PC-3 (cell line): ENCODE results near the gene PDSS2. TPM values are rescaled to one million over a fixed set of nuclear protein-coding genes. Genes with fewer than 3 reads are reported as not detected.

Experiments
- ATAC-seq: fragments of 200-7000 bp; cut with Tn5 transposase; 2 replicates; pipeline ENCODE4 v1.9.1; 2020; ENCODE audit warnings: mild to moderate bottlenecking, moderate library complexity
- BruUV-seq: library from RNA; stranded (reverse); fragments of 400-500 nt; replicated peaks from 2 replicates; lab custom pipeline; 2021; lab: Mats Ljungman, UMichigan
- CTCF ChIA-PET: fragments of 300-600 bp; sonication (Branson Sonifier 250); formaldehyde crosslinking; loops from one replicate; lab custom pipeline; 2022; ENCODE audit warnings: antibody characterized with exemption; lab: Charles Lee
- POLR2A ChIA-PET: fragments of 300-600 bp; sonication (Branson Sonifier 250); formaldehyde crosslinking; loops from one replicate; lab custom pipeline; 2022; ENCODE audit warnings: antibody characterized with exemption; ENCODE audit not compliant: unreplicated experiment; lab: Charles Lee
- DNase-seq: peaks from one replicate; pipeline ENCODE4 v3.0.0-alpha.2; 2015
- H2AFZ ChIP-seq: fragments of 300-600 bp; sonication (generic); 2 replicates; pipeline ENCODE4 v1.6.0; 2016; ENCODE audit warnings: antibody characterized with exemption, low read length
- H3F3A ChIP-seq: fragments of 300-600 bp; sonication (generic); one replicate; pipeline ENCODE4 v1.6.0; 2017; ENCODE audit warnings: antibody characterized with exemption, low read length, control low read depth, mild to moderate bottlenecking; ENCODE audit not compliant: unreplicated experiment
- H3K27ac ChIP-seq: fragments of 300-600 bp; sonication (generic); 2 replicates; pipeline ENCODE4 v1.5.1; 2016; ENCODE audit warnings: mild to moderate bottlenecking, low read length
- H3K27me3 ChIP-seq: fragments of 300-600 bp; sonication (generic); 2 replicates; pipeline ENCODE4 v1.6.1; 2016; ENCODE audit warnings: low read length, mixed read lengths
- H3K36me3 ChIP-seq: fragments of 300-600 bp; sonication (generic); 2 replicates; pipeline ENCODE4 v1.6.1; 2016; ENCODE audit warnings: low read depth, mixed run types, low read length, mixed read lengths
- H3K4me1 ChIP-seq: fragments of 300-600 bp; sonication (generic); 2 replicates; pipeline ENCODE4 v1.5.1; 2016; ENCODE audit warnings: low read length; ENCODE audit not compliant: insufficient read depth
- H3K4me2 ChIP-seq: fragments of 300-600 bp; sonication (generic); 2 replicates; pipeline ENCODE4 v1.6.0; 2016; ENCODE audit warnings: low read length
- H3K4me3 ChIP-seq: fragments of 300-600 bp; sonication (generic); 2 replicates; pipeline ENCODE4 v1.5.1; 2016; ENCODE audit warnings: mild to moderate bottlenecking, low read length, mixed read lengths
- H3K79me2 ChIP-seq: fragments of 300-600 bp; sonication (generic); 2 replicates; pipeline ENCODE4 v1.6.1; 2017; ENCODE audit warnings: low read length, mixed read lengths
- H3K9ac ChIP-seq: fragments of 300-600 bp; sonication (generic); 2 replicates; pipeline ENCODE4 v1.6.0; 2016; ENCODE audit warnings: mild to moderate bottlenecking, low read length
- H3K9me2 ChIP-seq: fragments of 300-600 bp; sonication (generic); replicated peaks from 2 replicates; pipeline ENCODE4 v1.6.1; 2016; ENCODE audit warnings: mixed run types, low read length, mixed read lengths
- H3K9me3 ChIP-seq: fragments of 300-600 bp; sonication (generic); 2 replicates; pipeline ENCODE4 v1.6.1; 2016; ENCODE audit warnings: low read length, mixed read lengths
- H4K20me1 ChIP-seq: fragments of 300-600 bp; sonication (generic); 2 replicates; pipeline ENCODE4 v1.6.1; 2016; ENCODE audit warnings: low read length, mixed read lengths
- EZH2 ChIP-seq: fragments of 300-600 bp; sonication (generic); IDR thresholded peaks from one replicate; pipeline ENCODE4 v1.6.1; 2017; ENCODE audit warnings: antibody characterized with exemption, mild to moderate bottlenecking, low read length; ENCODE audit not compliant: unreplicated experiment
- EZH2phosphoT487 ChIP-seq: fragments of 300-600 bp; sonication (generic); IDR thresholded peaks from 2 replicates; pipeline ENCODE4 v1.6.1; 2018; ENCODE audit warnings: mild to moderate bottlenecking, antibody characterized with exemption, low read length, borderline replicate concordance
- intact Hi-C: fragments of 100-400 bp; cut with micrococcal nuclease; formaldehyde crosslinking; loops from 2 replicates; pipeline ENCODE4 v1.9.0; 2023
- total RNA-seq: library from RNA; depleted of rRNA; stranded (reverse); fragments of >200 nt; gene quantifications from 2 replicates; pipeline ENCODE4 v1.2.3, GENCODE V29; 2014
- TF ChIP-seq, protein P1 (sequence below): fragments of 300-600 bp; sonication (generic); conservative IDR thresholded peaks from 2 replicates; pipeline ENCODE4 v1.5.1; 2017; ENCODE audit warnings: antibody characterized with exemption, low read depth, mild to moderate bottlenecking, low read length

Gene PDSS2
- total RNA-seq, 1 experiment from 2014 or later: 6.6 TPM

DNA sequence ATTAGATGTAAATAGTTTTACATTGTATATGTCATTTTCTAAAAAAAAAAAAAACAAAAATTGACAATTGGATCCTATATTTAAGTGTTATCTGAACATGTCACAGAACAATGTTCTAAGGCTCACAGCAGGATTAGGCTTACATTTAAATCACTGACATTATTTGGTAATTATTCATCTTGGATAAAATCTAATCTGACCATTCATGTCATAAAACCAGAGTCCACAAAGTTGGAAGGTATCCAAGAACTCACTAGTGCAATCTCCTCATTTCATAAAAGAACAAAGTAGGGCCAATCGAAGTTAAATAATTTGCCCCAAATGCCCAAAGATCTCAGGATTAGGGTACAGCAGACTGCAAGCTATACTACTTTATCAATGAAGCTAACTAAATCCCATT is 73.0 kb downstream of the PDSS2 start:
- intact Hi-C loops: no loop called here
- BruUV-seq: no TSS peak
- CTCF ChIA-PET: no interaction called here

DNA sequence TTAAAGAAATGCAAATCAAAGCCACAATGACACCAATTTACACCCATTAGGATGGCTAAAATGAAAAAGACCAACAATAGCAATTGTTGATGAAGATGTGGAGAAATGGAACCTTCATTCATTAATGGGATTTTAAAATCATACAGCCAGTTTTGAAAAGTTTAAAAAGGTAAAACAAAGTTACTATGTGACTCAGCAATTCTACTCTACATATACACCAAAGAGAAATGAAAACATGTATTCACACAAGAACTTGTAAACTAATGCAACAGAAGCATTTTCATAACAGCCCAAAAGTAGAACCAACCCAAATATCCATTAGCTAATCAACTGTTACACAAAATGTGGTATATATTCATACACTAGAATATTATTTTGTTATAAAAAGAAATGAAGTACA is 75.7 kb downstream of the PDSS2 start:
- POLR2A ChIA-PET: no interaction called here

More for the DNA sequence above, 73.0 kb downstream of the PDSS2 start:
- H3K27me3 ChIP-seq: no peaks in the 10 kb centered on the region
- no peak overlapping the region for H2AFZ ChIP-seq
- H3K4me1 ChIP-seq: 0 out of 2 replicates have a peak, but pooled peaks cover 3% of the 10 kb centered on the region
- H3K9me2 ChIP-seq: no peaks in the 10 kb centered on the region
- H3K9ac ChIP-seq: no peak overlapping the region
- H3K36me3 ChIP-seq: no peaks in the 10 kb centered on the region
- H3K4me3 ChIP-seq: no peak overlapping the region
- DNase-seq (peak; percentile 35), ATAC-seq (no peak)
- no peaks in the 10 kb centered on the region for H3K79me2 ChIP-seq
- H3K4me2 ChIP-seq: no peak overlapping the region
- H4K20me1 ChIP-seq: no peaks in the 10 kb centered on the region
- H3K9me3 ChIP-seq: no peaks in the 10 kb centered on the region
- no peak overlapping the region for H3K27ac ChIP-seq
- no peaks in the 10 kb centered on the region for H3F3A ChIP-seq
- no peak for TF ChIP-seq EZH2
- TF ChIP-seq, protein P1, sequence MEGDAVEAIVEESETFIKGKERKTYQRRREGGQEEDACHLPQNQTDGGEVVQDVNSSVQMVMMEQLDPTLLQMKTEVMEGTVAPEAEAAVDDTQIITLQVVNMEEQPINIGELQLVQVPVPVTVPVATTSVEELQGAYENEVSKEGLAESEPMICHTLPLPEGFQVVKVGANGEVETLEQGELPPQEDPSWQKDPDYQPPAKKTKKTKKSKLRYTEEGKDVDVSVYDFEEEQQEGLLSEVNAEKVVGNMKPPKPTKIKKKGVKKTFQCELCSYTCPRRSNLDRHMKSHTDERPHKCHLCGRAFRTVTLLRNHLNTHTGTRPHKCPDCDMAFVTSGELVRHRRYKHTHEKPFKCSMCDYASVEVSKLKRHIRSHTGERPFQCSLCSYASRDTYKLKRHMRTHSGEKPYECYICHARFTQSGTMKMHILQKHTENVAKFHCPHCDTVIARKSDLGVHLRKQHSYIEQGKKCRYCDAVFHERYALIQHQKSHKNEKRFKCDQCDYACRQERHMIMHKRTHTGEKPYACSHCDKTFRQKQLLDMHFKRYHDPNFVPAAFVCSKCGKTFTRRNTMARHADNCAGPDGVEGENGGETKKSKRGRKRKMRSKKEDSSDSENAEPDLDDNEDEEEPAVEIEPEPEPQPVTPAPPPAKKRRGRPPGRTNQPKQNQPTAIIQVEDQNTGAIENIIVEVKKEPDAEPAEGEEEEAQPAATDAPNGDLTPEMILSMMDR: no peak
- TF ChIP-seq EZH2phosphoT487: no peak
- POLR2A ChIA-PET: no interaction called here

DNA sequence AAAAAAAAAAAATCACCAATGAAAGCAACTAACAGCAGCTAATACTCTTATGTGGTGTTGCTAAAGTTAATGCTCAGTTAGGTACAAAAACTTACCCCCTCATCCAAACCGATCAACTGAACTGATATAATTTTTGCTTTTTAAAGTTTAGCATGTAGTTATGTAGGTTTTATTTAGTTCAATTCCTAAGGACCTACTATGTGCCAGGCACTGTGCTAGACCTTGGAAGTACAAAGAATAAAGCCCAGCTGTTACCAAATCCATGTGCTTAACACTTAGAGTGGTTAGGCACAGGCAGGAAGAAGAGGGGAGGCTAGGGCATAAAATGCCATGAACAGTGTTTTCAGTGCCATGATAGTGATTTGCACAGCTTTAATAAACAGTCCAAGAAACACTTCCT is 85.1 kb downstream of the PDSS2 start:
- H3K27me3 ChIP-seq: no peaks in the 10 kb centered on the region
- CTCF ChIA-PET: no interaction called here
- no peak overlapping the region for H3K27ac ChIP-seq
- no TSS peak for BruUV-seq
- no peak overlapping the region for H3K4me2 ChIP-seq
- no peaks in the 10 kb centered on the region for H3K4me1 ChIP-seq
- H3K4me3 ChIP-seq: no peak overlapping the region
- TF ChIP-seq EZH2phosphoT487: no peak
- no peak for TF ChIP-seq EZH2
- TF ChIP-seq, protein P1: no peak
- H4K20me1 ChIP-seq: no peaks in the 10 kb centered on the region
- POLR2A ChIA-PET: no interaction called here
- intact Hi-C loops: no loop called here
- no peaks in the 10 kb centered on the region for H3K9me3 ChIP-seq
- H3F3A ChIP-seq: no peaks in the 10 kb centered on the region
- DNase-seq: no peak
- H3K9me2 ChIP-seq: no peaks in the 10 kb centered on the region
- H3K36me3 ChIP-seq: no peaks in the 10 kb centered on the region
- H3K79me2 ChIP-seq: no peaks in the 10 kb centered on the region
- H2AFZ ChIP-seq: no peak overlapping the region
- H3K9ac ChIP-seq: no peak overlapping the region
- no peak for ATAC-seq

More for the DNA sequence above, 75.7 kb downstream of the PDSS2 start:
- DNase-seq (no peak), ATAC-seq (no peak)
- H3F3A ChIP-seq: no peaks in the 10 kb centered on the region
- H3K27ac ChIP-seq: no peak overlapping the region
- CTCF ChIA-PET: no interaction called here
- no peak overlapping the region for H2AFZ ChIP-seq
- no peak overlapping the region for H3K9ac ChIP-seq
- no peak overlapping the region for H3K4me3 ChIP-seq
- no peaks in the 10 kb centered on the region for H3K9me2 ChIP-seq
- TF ChIP-seq, protein P1: no peak
- no peak for TF ChIP-seq EZH2
- TF ChIP-seq EZH2phosphoT487: no peak
- H4K20me1 ChIP-seq: no peaks in the 10 kb centered on the region
- 0 out of 2 replicates have a peak, but pooled peaks cover 3% of the 10 kb centered on the region for H3K4me1 ChIP-seq
- no peaks in the 10 kb centered on the region for H3K36me3 ChIP-seq
- no peaks in the 10 kb centered on the region for H3K9me3 ChIP-seq
- BruUV-seq: no TSS peak
- H3K4me2 ChIP-seq: no peak overlapping the region
- H3K79me2 ChIP-seq: no peaks in the 10 kb centered on the region
- H3K27me3 ChIP-seq: no peaks in the 10 kb centered on the region
- intact Hi-C loops: no loop called here
